ENCODE measurements around the gene RASSF7. TPM values are rescaled to one million over a fixed set of nuclear protein-coding genes. Genes with fewer than 3 reads are reported as not detected.

Gene RASSF7
- polyA plus RNA-seq, 1 donor from 2014 or later = 37.1 TPM

DNA sequence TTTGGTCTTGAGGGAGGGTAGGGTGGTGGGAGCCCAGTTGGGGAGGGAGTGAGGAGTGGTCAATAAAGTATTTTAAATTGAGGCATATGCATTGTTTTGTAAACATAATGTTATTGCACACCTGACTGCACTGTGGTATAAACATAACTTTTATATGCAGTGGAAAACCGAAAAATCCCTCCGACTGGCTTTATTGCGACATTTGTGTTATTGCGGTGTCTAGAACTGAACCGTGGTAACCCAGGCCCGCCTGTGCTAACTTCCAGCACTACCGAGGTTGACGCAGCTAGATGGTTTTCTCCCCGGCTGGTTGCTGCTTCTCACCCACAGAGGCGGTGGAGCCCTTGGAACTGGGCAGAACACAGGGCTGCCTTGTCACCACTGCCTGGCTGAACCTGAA, 46.2 kb upstream of the RASSF7 start:
- no peaks in the 10 kb centered on the region for H3K36me3 ChIP-seq (ENCODE audit: insufficient read depth, low read length)
- H3K4me2 ChIP-seq (ENCODE audit: low read length) = no peak overlapping the region
- H2AFZ ChIP-seq (ENCODE audit: low read depth, low read length) = no peak overlapping the region
- H3K9ac ChIP-seq (ENCODE audit: low read length) = no peak overlapping the region
- H3K4me3 ChIP-seq (ENCODE audit: low read length) = no peak overlapping the region
- H3K27me3 ChIP-seq (ENCODE audit: insufficient read depth, low read depth, low read length) = no peaks in the 10 kb centered on the region
- no peaks in the 10 kb centered on the region for H3K9me3 ChIP-seq (ENCODE audit: low read length)
- no peak for TF ChIP-seq MXI1 (conservative IDR thresholded peaks at IDR 0.05; ENCODE audit: poor library complexity, severe bottlenecking)
- TF ChIP-seq RAD21 (conservative IDR thresholded peaks at IDR 0.05) = no peak
- no peak for TF ChIP-seq SMC3 (conservative IDR thresholded peaks at IDR 0.05; ENCODE audit: poor library complexity)
- TF ChIP-seq EZH2 (IDR thresholded peaks at IDR 0.05; ENCODE audit: borderline replicate concordance, insufficient read depth, low read length, poor library complexity, severe bottlenecking) = no peak
- no peak for TF ChIP-seq TAF1 (IDR thresholded peaks at IDR 0.05; ENCODE audit: low read depth)
- no peak for TF ChIP-seq REST (IDR thresholded peaks at IDR 0.05; ENCODE audit: borderline replicate concordance)
- TF ChIP-seq EP300 (conservative IDR thresholded peaks at IDR 0.05; ENCODE audit: poor library complexity, severe bottlenecking) = no peak
- no peak for TF ChIP-seq CTCF (IDR thresholded peaks at IDR 0.05; ENCODE audit: poor library complexity, severe bottlenecking)
- no peak for TF ChIP-seq POLR2AphosphoS5 (IDR thresholded peaks at IDR 0.05)
- no peaks in the 10 kb centered on the region for H3F3A ChIP-seq (ENCODE audit: insufficient read depth, low read length, poor library complexity, severe bottlenecking)
- no peaks in the 10 kb centered on the region for H4K20me1 ChIP-seq (ENCODE audit: insufficient read depth)
- H3K9me2 ChIP-seq (ENCODE audit: insufficient read depth, low read length) = no peaks in the 10 kb centered on the region
- H3K27ac ChIP-seq (ENCODE audit: low read length) = no peak overlapping the region
- no peaks in the 10 kb centered on the region for H3K79me2 ChIP-seq (replicated peaks; ENCODE audit: insufficient read depth, low read length)

GRCh38 chr11:515131-515530, 45.6 kb upstream of the RASSF7 start:
- Histone ChIP-seq H3K9ac (ENCODE audit: low read length) (no peak overlapping the region), H3K9me3 (ENCODE audit: low read length) (no peaks in the 10 kb centered on the region), H3K9me2 (ENCODE audit: insufficient read depth, low read length) (no peaks in the 10 kb centered on the region), H3K4me2 (ENCODE audit: low read length) (no peak overlapping the region), H3K4me3 (ENCODE audit: low read length) (no peak overlapping the region), H3K79me2 (replicated peaks; ENCODE audit: insufficient read depth, low read length) (no peaks in the 10 kb centered on the region), H3K36me3 (ENCODE audit: insufficient read depth, low read length) (no peaks in the 10 kb centered on the region), H4K20me1 (ENCODE audit: insufficient read depth) (no peaks in the 10 kb centered on the region), H3K27me3 (ENCODE audit: insufficient read depth, low read depth, low read length) (no peaks in the 10 kb centered on the region), H2AFZ (ENCODE audit: low read depth, low read length) (no peak overlapping the region), H3F3A (ENCODE audit: insufficient read depth, low read length, poor library complexity, severe bottlenecking) (no peaks in the 10 kb centered on the region), H3K27ac (ENCODE audit: low read length) (no peak overlapping the region)
- no peak for TF ChIP-seq CTCF (IDR thresholded peaks at IDR 0.05; ENCODE audit: poor library complexity, severe bottlenecking)
- no peak for TF ChIP-seq EZH2 (IDR thresholded peaks at IDR 0.05; ENCODE audit: borderline replicate concordance, insufficient read depth, low read length, poor library complexity, severe bottlenecking)
- no peak for TF ChIP-seq TAF1 (IDR thresholded peaks at IDR 0.05; ENCODE audit: low read depth)
- no peak for TF ChIP-seq RAD21 (conservative IDR thresholded peaks at IDR 0.05)
- TF ChIP-seq SMC3 (conservative IDR thresholded peaks at IDR 0.05; ENCODE audit: poor library complexity) = no peak
- TF ChIP-seq REST (IDR thresholded peaks at IDR 0.05; ENCODE audit: borderline replicate concordance) = no peak
- no peak for TF ChIP-seq EP300 (conservative IDR thresholded peaks at IDR 0.05; ENCODE audit: poor library complexity, severe bottlenecking)
